Measurements from ENCODE around the gene CHRM1.
A peak's percentile ranks its signal among the peaks of the same experiment; 100 is the strongest.

Gene CHRM1

GRCh38 chr11:62880803-62881578 lies 40.2 kb downstream of the CHRM1 start, which contains the start of gene SLC3A2 (continued):
- TF ChIP-seq ZBTB10 (tag by site-specific recombination; IDR thresholded peaks at IDR 0.05), result 0 out of 2 replicates have a peak, but pooled peaks have one; percentile 35
- no peak for TF ChIP-seq ZNF514 (tag by site-specific recombination; IDR thresholded peaks at IDR 0.05)
- TF ChIP-seq SCRT2 (tag by site-specific recombination; IDR thresholded peaks at IDR 0.05), result no peak
- no peak for TF ChIP-seq SALL2 (tag by site-specific recombination; IDR thresholded peaks at IDR 0.05; ENCODE audit: borderline replicate concordance)
- TF ChIP-seq MEIS1 (CRISPR knock-in tag; IDR thresholded peaks at IDR 0.05; ENCODE audit: borderline replicate concordance), result 0 out of 2 replicates have a peak, but pooled peaks have one; percentile 23

- H3K9me3 ChIP-seq (ENCODE audit: control insufficient read depth, insufficient read depth, low read depth, low read length), result no peaks in the 10 kb centered on the region
- CTCF ChIA-PET, result interaction anchor here (0.6 to 2.4 kb wide), 6 partner anchors 8 to 475 kb away, joined by 3 to 10 read pairs (median 4); no protein-coding TSS in a partner anchor
- H3K4me1 ChIP-seq (ENCODE audit: control insufficient read depth, insufficient read depth, low read length), result no peaks in the 10 kb centered on the region
- H3K27ac ChIP-seq (ENCODE audit: extremely low read depth, low read depth, low read length), result 0 out of 2 replicates have a peak overlapping the region, but pooled peaks have one; percentile 98
- peaks cover 9 to 70% of the 10 kb centered on the region in 2 experiments; a peak in 2 of 3 replicates for H3K36me3 ChIP-seq (ENCODE audit: control insufficient read depth in 2 of 2, insufficient read depth in 1 of 2, low read length in 2 of 2)
- POLR2A ChIA-PET, result interaction anchor here (0.6 to 8.7 kb wide), 15 partner anchors 10 to 289 kb away, joined by 3 to 91 read pairs (median 8); partner anchors contain the start of genes GANAB, MTA2, TMEM179B and TUT1
- peak overlapping the region; percentile 93 for H3K4me3 ChIP-seq (ENCODE audit: low read depth, low read length)
- TF ChIP-seq MZF1 (tag by site-specific recombination; IDR thresholded peaks at IDR 0.05; ENCODE audit: borderline replicate concordance) (no peak), ZNF600 (tag by site-specific recombination; IDR thresholded peaks at IDR 0.05) (no peak), ZFHX2 (tag by site-specific recombination; conservative IDR thresholded peaks at IDR 0.05) (peak; percentile 63), ZNF138 (tag by site-specific recombination; IDR thresholded peaks at IDR 0.05; ENCODE audit: borderline replicate concordance) (no peak), ZSCAN4 (tag by site-specific recombination; IDR thresholded peaks at IDR 0.05) (no peak), BCL11B (tag by site-specific recombination; IDR thresholded peaks at IDR 0.05; ENCODE audit: low read depth) (peak; percentile 74; the same call in 1 of the 2 replicates), ZNF19 (tag by site-specific recombination; IDR thresholded peaks at IDR 0.05; ENCODE audit: low read depth) (no peak), PATZ1 (tag by site-specific recombination; IDR thresholded peaks at IDR 0.05) (peak; percentile 43), ZNF398 (tag by site-specific recombination; IDR thresholded peaks at IDR 0.05) (peak; percentile 25; the same call in 1 of the 2 replicates), ZBTB11 (tag by site-specific recombination; conservative IDR thresholded peaks at IDR 0.05; ENCODE audit: low read depth) (0 out of 2 replicates have a peak, but pooled peaks have one; percentile 46), PRDM10 (tag by site-specific recombination; IDR thresholded peaks at IDR 0.05) (peak; percentile 87), ZNF580 (tag by site-specific recombination; IDR thresholded peaks at IDR 0.05) (no peak)
Measured at GRCh38 chr11:62880231-62880802, 40.8 kb downstream of the CHRM1 start.
